ENCODE results near the gene EXOC4. TPM values are rescaled to one million over a fixed set of nuclear protein-coding genes. Genes with fewer than 3 reads are reported as not detected.
A peak's percentile ranks its signal among the peaks of the same experiment; 100 is the strongest.

Gene EXOC4
- total RNA-seq, 1 donor from 2014 or later: 81.9 TPM

- DNase-seq (ENCODE audit: low spot score): no peak
These were observed 415.6 kb downstream of the EXOC4 start for GRCh38 chr7:133668296-133669060.

- DNase-seq (ENCODE audit: low spot score): no peak
These were observed 416.2 kb downstream of the EXOC4 start for GRCh38 chr7:133669061-133669455.

GRCh38 chr7:133670250-133670649 is 417.4 kb downstream of the EXOC4 start:
- DNase-seq (ENCODE audit: low spot score): peak; percentile 24

- DNase-seq (ENCODE audit: low spot score): no peak
These were observed 420.0 kb downstream of the EXOC4 start for GRCh38 chr7:133672866-133673265.

GRCh38 chr7:133674079-133674763 is 421.3 kb downstream of the EXOC4 start:
- no peak for DNase-seq (ENCODE audit: low spot score)

GRCh38 chr7:133675510-133676218 is 422.8 kb downstream of the EXOC4 start:
- DNase-seq (ENCODE audit: low spot score): no peak

GRCh38 chr7:133676805-133677370 is 424.0 kb downstream of the EXOC4 start:
- DNase-seq (ENCODE audit: low spot score): no peak

- no peak for DNase-seq (ENCODE audit: low spot score)
These were observed 425.4 kb downstream of the EXOC4 start for GRCh38 chr7:133678137-133678814.

GRCh38 chr7:133679977-133680376 is 427.1 kb downstream of the EXOC4 start:
- DNase-seq (ENCODE audit: low spot score): no peak

- DNase-seq (ENCODE audit: low spot score): no peak
These were observed 428.7 kb downstream of the EXOC4 start for GRCh38 chr7:133681529-133681928.

- no peak for DNase-seq (ENCODE audit: low spot score)
These were observed 429.7 kb downstream of the EXOC4 start for GRCh38 chr7:133682364-133683181.

- DNase-seq (ENCODE audit: low spot score): no peak
These were observed 430.2 kb downstream of the EXOC4 start for GRCh38 chr7:133683182-133683454.

GRCh38 chr7:133688483-133689239 is 435.8 kb downstream of the EXOC4 start:
- DNase-seq (ENCODE audit: low spot score): no peak

GRCh38 chr7:133690740-133691139 is 437.9 kb downstream of the EXOC4 start:
- peak; percentile 5 for DNase-seq (ENCODE audit: low spot score)

GRCh38 chr7:133691727-133692610 is 439.1 kb downstream of the EXOC4 start:
- DNase-seq (ENCODE audit: low spot score): no peak

GRCh38 chr7:133693281-133693680 is 440.4 kb downstream of the EXOC4 start:
- DNase-seq (ENCODE audit: low spot score): no peak

- DNase-seq (ENCODE audit: low spot score): no peak
These were observed 443.2 kb downstream of the EXOC4 start for GRCh38 chr7:133696056-133696455.

GRCh38 chr7:133697585-133697984 is 444.7 kb downstream of the EXOC4 start:
- no peak for DNase-seq (ENCODE audit: low spot score)

GRCh38 chr7:133698127-133698526 is 445.2 kb downstream of the EXOC4 start:
- DNase-seq (ENCODE audit: low spot score): peak; percentile 51

All from umbilical cord (tissue), 2 donors.